ENCODE measurements around the gene CELSR1. TPM values are rescaled to one million over a fixed set of nuclear protein-coding genes. Genes with fewer than 3 reads are reported as not detected.

Gene CELSR1
- total and polyA plus RNA-seq, 2 of the 13 experiments (the other 11 are each of a cell fraction or from before 2014, with no cell fraction given), result 0.78 to 1.8 TPM

DNA sequence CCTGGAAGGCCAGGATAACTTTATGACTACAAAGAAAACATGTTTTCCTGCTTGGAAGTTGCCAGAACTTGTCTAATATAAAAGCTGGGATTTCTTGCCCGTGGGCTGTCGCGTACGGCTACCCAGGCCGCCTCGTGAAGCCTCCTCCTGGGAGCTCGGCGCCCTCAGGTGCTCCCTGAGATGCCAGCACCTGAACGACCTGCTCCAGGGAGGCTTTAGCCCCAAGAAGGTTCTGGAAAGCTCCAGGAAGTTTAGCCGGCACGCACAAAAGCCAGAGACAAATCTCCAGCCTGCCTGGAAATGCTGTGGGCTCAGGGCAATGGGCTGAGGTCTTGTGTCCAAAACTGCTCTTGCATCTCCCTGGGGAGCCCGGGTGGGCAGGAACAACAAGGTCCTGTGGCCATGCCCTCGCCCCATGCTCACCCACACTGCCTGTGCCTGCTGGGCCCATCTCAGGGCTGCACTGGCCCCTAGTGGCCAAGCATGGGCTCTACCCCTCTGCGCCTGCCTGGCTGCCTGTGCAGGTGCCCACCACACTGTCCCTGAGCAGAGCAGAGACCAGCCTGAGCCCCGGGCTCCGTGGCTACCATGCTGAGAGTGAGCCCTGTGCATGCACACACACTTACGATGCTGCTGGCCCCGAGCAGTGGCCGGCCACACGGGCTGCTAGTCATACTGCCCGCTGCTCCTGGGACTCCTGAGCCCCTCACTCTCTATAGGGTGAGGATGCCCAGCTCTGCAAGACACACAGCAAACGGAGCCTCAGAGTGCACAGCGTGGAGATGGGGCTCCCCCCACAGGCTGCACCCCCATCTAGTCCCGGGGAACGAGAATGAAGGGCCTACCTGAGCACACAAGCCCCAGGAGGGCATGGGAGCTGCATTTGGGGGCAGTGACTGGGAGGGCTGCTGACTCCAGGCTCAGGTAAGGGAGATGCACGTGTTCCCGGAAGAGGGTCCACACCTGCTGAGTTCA, 4.9 kb upstream of the CELSR1 start (continued):
- TF ChIP-seq, protein P1, sequence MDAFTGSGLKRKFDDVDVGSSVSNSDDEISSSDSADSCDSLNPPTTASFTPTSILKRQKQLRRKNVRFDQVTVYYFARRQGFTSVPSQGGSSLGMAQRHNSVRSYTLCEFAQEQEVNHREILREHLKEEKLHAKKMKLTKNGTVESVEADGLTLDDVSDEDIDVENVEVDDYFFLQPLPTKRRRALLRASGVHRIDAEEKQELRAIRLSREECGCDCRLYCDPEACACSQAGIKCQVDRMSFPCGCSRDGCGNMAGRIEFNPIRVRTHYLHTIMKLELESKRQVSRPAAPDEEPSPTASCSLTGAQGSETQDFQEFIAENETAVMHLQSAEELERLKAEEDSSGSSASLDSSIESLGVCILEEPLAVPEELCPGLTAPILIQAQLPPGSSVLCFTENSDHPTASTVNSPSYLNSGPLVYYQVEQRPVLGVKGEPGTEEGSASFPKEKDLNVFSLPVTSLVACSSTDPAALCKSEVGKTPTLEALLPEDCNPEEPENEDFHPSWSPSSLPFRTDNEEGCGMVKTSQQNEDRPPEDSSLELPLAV (CRISPR knock-in tag; conservative IDR thresholded peaks at IDR 0.05; ENCODE audit: low read depth), result no peak
- TF ChIP-seq ZNF607 (CRISPR knock-in tag; IDR thresholded peaks at IDR 0.05; ENCODE audit: borderline replicate concordance) (no peak), ZNF749 (CRISPR knock-in tag; IDR thresholded peaks at IDR 0.05; ENCODE audit: borderline replicate concordance) (no peak), AHR (CRISPR knock-in tag; IDR thresholded peaks at IDR 0.05) (peak; percentile 74; the same call in 1 of the 2 replicates), YEATS2 (CRISPR knock-in tag; IDR thresholded peaks at IDR 0.05; ENCODE audit: borderline replicate concordance) (no peak), ZNF563 (CRISPR knock-in tag; IDR thresholded peaks at IDR 0.05) (no peak), ZNF234 (CRISPR knock-in tag; conservative IDR thresholded peaks at IDR 0.05) (no peak), ESRRA (CRISPR knock-in tag; IDR thresholded peaks at IDR 0.05; ENCODE audit: low read depth) (no peak; the same call in 1 of the 2 replicates), ZBTB7B (CRISPR knock-in tag; IDR thresholded peaks at IDR 0.05) (0 out of 2 replicates have a peak, but pooled peaks have one; percentile 36), ZNF282 (IDR thresholded peaks at IDR 0.05; ENCODE audit: partially characterized antibody) (no peak)
- TF ChIP-seq, protein P2, sequence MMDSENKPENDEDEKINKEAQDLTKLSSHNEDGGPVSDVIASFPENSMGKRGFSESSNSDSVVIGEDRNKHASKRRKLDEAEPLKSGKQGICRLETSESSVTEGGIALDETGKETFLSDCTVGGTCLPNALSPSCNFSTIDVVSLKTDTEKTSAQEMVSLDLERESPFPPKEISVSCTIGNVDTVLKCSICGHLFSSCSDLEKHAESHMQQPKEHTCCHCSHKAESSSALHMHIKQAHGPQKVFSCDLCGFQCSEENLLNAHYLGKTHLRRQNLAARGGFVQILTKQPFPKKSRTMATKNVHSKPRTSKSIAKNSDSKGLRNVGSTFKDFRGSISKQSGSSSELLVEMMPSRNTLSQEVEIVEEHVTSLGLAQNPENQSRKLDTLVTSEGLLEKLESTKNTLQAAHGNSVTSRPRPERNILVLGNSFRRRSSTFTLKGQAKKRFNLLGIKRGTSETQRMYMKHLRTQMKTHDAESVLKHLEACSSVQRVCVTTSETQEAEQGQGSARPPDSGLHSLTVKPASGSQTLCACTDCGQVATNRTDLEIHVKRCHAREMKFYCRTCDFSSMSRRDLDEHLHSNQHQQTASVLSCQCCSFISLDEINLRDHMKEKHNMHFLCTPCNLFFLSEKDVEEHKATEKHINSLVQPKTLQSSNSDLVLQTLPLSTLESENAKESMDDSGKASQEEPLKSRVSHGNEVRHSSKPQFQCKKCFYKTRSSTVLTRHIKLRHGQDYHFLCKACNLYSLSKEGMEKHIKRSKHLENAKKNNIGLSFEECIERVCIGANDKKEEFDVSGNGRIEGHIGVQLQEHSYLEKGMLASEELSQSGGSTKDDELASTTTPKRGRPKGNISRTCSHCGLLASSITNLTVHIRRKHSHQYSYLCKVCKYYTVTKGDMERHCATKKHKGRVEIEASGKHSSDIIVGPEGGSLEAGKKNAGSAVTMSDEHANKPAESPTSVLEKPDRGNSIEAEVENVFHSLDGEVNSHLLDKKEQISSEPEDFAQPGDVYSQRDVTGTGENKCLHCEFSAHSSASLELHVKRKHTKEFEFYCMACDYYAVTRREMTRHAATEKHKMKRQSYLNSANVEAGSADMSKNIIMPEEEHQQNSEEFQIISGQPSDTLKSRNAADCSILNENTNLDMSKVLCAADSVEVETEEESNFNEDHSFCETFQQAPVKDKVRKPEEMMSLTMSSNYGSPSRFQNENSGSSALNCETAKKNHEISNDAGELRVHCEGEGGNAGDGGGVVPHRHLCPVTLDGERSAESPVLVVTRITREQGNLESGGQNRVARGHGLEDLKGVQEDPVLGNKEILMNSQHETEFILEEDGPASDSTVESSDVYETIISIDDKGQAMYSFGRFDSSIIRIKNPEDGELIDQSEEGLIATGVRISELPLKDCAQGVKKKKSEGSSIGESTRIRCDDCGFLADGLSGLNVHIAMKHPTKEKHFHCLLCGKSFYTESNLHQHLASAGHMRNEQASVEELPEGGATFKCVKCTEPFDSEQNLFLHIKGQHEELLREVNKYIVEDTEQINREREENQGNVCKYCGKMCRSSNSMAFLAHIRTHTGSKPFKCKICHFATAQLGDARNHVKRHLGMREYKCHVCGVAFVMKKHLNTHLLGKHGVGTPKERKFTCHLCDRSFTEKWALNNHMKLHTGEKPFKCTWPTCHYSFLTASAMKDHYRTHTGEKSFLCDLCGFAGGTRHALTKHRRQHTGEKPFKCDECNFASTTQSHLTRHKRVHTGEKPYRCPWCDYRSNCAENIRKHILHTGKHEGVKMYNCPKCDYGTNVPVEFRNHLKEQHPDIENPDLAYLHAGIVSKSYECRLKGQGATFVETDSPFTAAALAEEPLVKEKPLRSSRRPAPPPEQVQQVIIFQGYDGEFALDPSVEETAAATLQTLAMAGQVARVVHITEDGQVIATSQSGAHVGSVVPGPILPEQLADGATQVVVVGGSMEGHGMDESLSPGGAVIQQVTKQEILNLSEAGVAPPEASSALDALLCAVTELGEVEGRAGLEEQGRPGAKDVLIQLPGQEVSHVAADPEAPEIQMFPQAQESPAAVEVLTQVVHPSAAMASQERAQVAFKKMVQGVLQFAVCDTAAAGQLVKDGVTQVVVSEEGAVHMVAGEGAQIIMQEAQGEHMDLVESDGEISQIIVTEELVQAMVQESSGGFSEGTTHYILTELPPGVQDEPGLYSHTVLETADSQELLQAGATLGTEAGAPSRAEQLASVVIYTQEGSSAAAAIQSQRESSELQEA (CRISPR knock-in tag; IDR thresholded peaks at IDR 0.05; ENCODE audit: not compliant biosample characterization), result no peak
- TF ChIP-seq, protein P3, sequence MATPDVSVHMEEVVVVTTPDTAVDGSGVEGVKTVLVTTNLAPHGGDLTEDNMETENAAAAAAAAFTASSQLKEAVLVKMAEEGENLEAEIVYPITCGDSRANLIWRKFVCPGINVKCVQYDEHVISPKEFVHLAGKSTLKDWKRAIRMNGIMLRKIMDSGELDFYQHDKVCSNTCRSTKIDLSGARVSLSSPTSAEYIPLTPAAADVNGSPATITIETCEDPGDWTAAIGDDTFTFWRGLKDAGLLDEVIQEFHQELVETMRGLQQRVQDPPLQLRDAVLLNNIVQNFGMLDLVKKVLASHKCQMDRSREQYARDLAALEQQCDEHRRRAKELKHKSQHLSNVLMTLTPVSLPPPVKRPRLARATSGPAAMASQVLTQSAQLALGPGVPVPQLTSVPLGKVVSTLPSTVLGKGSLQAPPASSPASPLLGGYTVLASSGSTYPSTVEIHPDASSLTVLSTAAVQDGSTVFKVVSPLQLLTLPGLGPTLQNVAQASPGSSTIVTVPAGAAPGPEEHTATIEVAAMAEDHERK (CRISPR knock-in tag; IDR thresholded peaks at IDR 0.05; ENCODE audit: low read depth), result no peak
- TF ChIP-seq, protein P4, sequence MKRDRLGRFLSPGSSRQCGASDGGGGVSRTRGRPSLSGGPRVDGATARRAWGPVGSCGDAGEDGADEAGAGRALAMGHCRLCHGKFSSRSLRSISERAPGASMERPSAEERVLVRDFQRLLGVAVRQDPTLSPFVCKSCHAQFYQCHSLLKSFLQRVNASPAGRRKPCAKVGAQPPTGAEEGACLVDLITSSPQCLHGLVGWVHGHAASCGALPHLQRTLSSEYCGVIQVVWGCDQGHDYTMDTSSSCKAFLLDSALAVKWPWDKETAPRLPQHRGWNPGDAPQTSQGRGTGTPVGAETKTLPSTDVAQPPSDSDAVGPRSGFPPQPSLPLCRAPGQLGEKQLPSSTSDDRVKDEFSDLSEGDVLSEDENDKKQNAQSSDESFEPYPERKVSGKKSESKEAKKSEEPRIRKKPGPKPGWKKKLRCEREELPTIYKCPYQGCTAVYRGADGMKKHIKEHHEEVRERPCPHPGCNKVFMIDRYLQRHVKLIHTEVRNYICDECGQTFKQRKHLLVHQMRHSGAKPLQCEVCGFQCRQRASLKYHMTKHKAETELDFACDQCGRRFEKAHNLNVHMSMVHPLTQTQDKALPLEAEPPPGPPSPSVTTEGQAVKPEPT (CRISPR knock-in tag; IDR thresholded peaks at IDR 0.05; ENCODE audit: low read depth), result no peak
